ENCODE data around the gene PPIL6.
"Not testable (repeated sequence)": the region's sequence is repeated elsewhere in the genome, so short reads cannot be mapped to it uniquely, and the experiment has no call there.

GRCh38 chr6:109461205-109461604 lies 20.8 kb upstream of the PPIL6 start:
- not testable (repeated sequence) for TF ChIP-seq CTCF, POLR2A, POLR2AphosphoS5, EP300 (IDR thresholded peaks at IDR 0.05)

All from suprapubic skin (tissue), 4 donors.